ENCODE results near the gene FGFBP2. TPM values are rescaled to one million over a fixed set of nuclear protein-coding genes. Genes with fewer than 3 reads are reported as not detected.

Gene FGFBP2
- total RNA-seq, 1 donor: not detected

GRCh38 chr4:15945516-15945915, 17.5 kb downstream of the FGFBP2 start:
- DNase-seq (ENCODE audit: low read depth): no peak
- no peak for TF ChIP-seq CTCF (IDR thresholded peaks at IDR 0.05; ENCODE audit: insufficient read depth, low read depth, low read length)
- no peak overlapping the region for H3K4me3 ChIP-seq (ENCODE audit: low read depth, low read length)

DNA sequence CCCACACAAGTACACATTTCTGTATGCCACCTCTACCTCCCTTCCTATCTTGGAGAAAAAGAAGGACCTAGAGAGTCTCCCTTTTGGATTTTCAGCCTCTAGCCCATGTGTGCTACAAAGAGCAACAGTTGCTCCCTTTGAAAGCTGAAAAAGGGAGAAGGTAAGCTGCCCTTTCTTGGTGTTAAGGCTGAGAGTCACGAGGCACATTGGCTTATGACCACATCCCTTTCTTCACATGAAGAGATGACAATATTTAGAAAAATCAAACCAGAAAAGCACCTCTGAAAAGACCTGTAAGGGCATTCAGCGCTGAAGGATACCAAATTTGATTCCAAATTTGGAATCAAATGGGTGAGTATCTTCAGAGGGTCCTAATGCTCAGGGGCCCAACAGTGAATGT, 18.1 kb downstream of the FGFBP2 start:
- H3K4me3 ChIP-seq (ENCODE audit: low read depth, low read length): no peak overlapping the region
- TF ChIP-seq CTCF (IDR thresholded peaks at IDR 0.05; ENCODE audit: insufficient read depth, low read depth, low read length): no peak
- no peak for DNase-seq (ENCODE audit: low read depth)

DNA sequence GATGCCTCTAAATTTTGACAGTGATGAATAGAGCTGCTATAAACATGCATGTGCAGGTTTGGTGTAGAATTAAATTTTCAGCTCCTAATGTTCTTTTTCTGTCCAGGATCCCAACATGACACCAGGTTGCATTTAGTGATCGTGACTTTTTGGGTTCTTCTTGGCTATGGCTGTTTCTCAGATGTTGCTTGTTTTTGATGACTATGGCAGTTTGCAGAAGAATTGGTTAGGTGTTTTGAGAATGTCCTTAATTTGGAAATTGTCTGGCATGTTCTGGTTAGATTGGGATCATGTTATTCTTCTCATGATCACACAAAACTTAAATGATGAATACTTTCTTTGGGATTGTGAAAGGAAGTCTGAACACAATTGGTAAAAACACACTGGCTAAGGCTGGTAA, 20.7 kb downstream of the FGFBP2 start:
- no peak for TF ChIP-seq CTCF (IDR thresholded peaks at IDR 0.05; ENCODE audit: insufficient read depth, low read depth, low read length)
- H3K4me3 ChIP-seq (ENCODE audit: low read depth, low read length): no peak overlapping the region
- DNase-seq (ENCODE audit: low read depth): no peak

DNA sequence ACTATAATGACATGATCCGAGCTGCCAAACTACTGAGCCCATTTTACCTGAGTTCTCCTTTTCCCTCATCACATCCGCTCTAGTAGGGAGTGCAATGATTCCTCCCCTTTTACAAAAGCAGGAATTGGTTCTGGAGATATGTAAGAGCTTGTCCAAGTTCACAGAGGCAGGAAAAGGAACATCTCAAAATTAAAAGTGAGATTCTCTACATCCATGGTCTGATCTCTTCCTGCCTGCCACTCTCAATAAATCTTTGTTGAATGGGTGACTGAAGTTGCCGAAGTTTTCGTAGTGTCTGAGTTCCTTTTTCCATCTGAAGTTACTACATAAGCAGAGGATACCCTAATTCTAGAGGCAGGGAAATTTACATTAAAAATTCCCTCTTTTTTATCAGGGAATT, 24.3 kb downstream of the FGFBP2 start, which contains the start of gene FGFBP1:
TSS of gene FGFBP1 (minus strand) at position 101 of the 400 bp plus-strand sequence. CDS start 2,108 bp downstream, outside the sequence.
- no peak for DNase-seq (ENCODE audit: low read depth)
- no peak for TF ChIP-seq CTCF (IDR thresholded peaks at IDR 0.05; ENCODE audit: insufficient read depth, low read depth, low read length)
- no peak within 1 kb of the TSS for H3K4me3 ChIP-seq (ENCODE audit: low read depth, low read length)

DNA sequence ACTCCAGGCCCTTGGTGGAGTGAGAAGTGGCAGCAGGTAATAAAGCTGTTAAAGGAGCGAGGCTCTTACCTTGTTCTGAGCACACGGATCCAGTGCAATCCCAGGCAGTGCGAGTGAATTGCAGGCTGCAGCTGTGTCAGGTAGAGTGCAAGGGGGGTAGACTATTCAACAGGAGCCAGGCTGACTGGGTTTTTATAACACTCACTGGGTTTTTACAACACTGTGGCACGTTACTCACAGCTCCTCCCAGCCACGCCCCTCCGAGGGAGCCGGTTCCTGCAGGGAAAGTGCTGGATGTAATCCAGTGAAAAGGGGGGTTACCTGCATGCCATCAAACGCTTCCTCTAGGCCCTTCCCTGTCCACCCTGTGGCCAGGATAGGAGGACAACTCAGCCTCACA, 24.8 kb downstream of the FGFBP2 start:
- no peak overlapping the region for H3K4me3 ChIP-seq (ENCODE audit: low read depth, low read length)
- TF ChIP-seq CTCF (IDR thresholded peaks at IDR 0.05; ENCODE audit: insufficient read depth, low read depth, low read length): no peak
- DNase-seq (ENCODE audit: low read depth): no peak

- no peak for TF ChIP-seq CTCF (IDR thresholded peaks at IDR 0.05; ENCODE audit: insufficient read depth, low read depth, low read length)
- no peak for DNase-seq (ENCODE audit: low read depth)
- H3K4me3 ChIP-seq (ENCODE audit: low read depth, low read length): no peak overlapping the region
Measured at GRCh38 chr4:15936495-15936894, 26.5 kb downstream of the FGFBP2 start.

Data from fibroblast of villous mesenchyme (primary cell).